SK-N-SH (cell line): Measurements from ENCODE around the gene GOLPH3. TPM values are rescaled to one million over a fixed set of nuclear protein-coding genes. Genes with fewer than 3 reads are reported as not detected.

ENCODE experiments used
- CTCF ChIA-PET: fragments of 300-600, 350-600 bp; formaldehyde crosslinking; extraction: SDS; loops from one replicate; lab custom pipeline; 2021; lab: Yijun Ruan, JAX
- POLR2A ChIA-PET: fragments of 350-600 bp; sonication (Branson Sonifier 250); formaldehyde crosslinking; extraction: SDS; loops from one replicate; lab custom pipeline; 2020; ENCODE audit warnings: antibody characterized with exemption, inconsistent platforms; lab: Yijun Ruan, JAX
- DNase-seq: peaks from one replicate; pipeline ENCODE4 v3.0.0; 2012
- H2AFZ ChIP-seq: fragments of 200-600 bp; sonication (generic); 2 replicates; pipeline ENCODE4 v1.8.1; 2016; ENCODE audit warnings: antibody characterized with exemption, mild to moderate bottlenecking, low read depth
- H3F3A ChIP-seq: fragments of 200-600 bp; sonication (generic); replicated peaks from 2 replicates; pipeline ENCODE3; 2016; ENCODE audit warnings: antibody characterized with exemption, mild to moderate bottlenecking; ENCODE audit not compliant: insufficient read depth
- H3K27ac ChIP-seq, 2 experiments: fragments of 200-500 bp in 1 of 2; fragments of 200-600 bp in 1 of 2; sonication (Bioruptor generic) in 1 of 2; sonication (generic), shearing (Covaris generic) in 1 of 2; 2 replicates each; pipeline versions ENCODE4 v1.5.1 to v1.6.1; 2014 to 2016; ENCODE audit warnings: low read depth in 2 of 2, inconsistent platforms in 1 of 2, low read length in 1 of 2, mild to moderate bottlenecking in 1 of 2, mixed read lengths in 1 of 2
- H3K27me3 ChIP-seq: fragments of 200-600 bp; sonication (generic), shearing (Covaris generic); 2 replicates; pipeline ENCODE4 v1.6.1; 2016; ENCODE audit warnings: mixed run types; ENCODE audit not compliant: insufficient read depth
- H3K36me3 ChIP-seq, 2 experiments: fragments of 200-500 bp in 1 of 2; fragments of 200-600 bp in 1 of 2; sonication (Bioruptor generic) in 1 of 2; sonication (generic) in 1 of 2; replicated peaks in 1 of 2; 2 replicates each; pipeline versions ENCODE3 to v1.5.1; 2014 to 2016; ENCODE audit warnings: low read length in 1 of 2, mild to moderate bottlenecking in 1 of 2; ENCODE audit not compliant: insufficient read depth in 2 of 2, control insufficient read depth in 1 of 2
- H3K4me1 ChIP-seq, 2 experiments: fragments of 200-500 bp in 1 of 2; fragments of 200-600 bp in 1 of 2; sonication (Bioruptor generic) in 1 of 2; sonication (generic), shearing (Covaris generic) in 1 of 2; 2 replicates each; pipeline versions ENCODE4 v1.5.1 to v1.6.1; 2014 to 2016; ENCODE audit warnings: low read depth in 1 of 2, low read length in 1 of 2, mixed run types in 1 of 2; ENCODE audit not compliant: insufficient read depth in 2 of 2, control insufficient read depth in 1 of 2
- H3K4me2 ChIP-seq: fragments of 200-600 bp; sonication (generic), shearing (Covaris generic); 2 replicates; pipeline ENCODE4 v1.6.1; 2017; ENCODE audit warnings: mixed run types
- H3K4me3 ChIP-seq, 2 experiments: fragments of 200-500 bp in 1 of 2; fragments of 200-600 bp in 1 of 2; sonication (Bioruptor generic) in 1 of 2; sonication (generic), shearing (Covaris generic) in 1 of 2; 2 replicates each; pipeline versions ENCODE4 v1.5.1 to v1.8.1; 2014 to 2016; ENCODE audit warnings: low read depth in 2 of 2, inconsistent platforms in 1 of 2, low read length in 1 of 2, mild to moderate bottlenecking in 1 of 2, mixed read lengths in 1 of 2, moderate library complexity in 1 of 2
- H3K79me2 ChIP-seq: fragments of 200-600 bp; sonication (generic); 2 replicates; pipeline ENCODE4 v1.8.1; 2017; ENCODE audit warnings: mild to moderate bottlenecking; ENCODE audit not compliant: insufficient read depth
- H3K9ac ChIP-seq: fragments of 200-600 bp; sonication (generic); 2 replicates; pipeline ENCODE4 v1.6.1; 2017; ENCODE audit warnings: mixed run types
- H3K9me2 ChIP-seq: fragments of 200-600 bp; sonication (generic); 2 replicates; pipeline ENCODE4 v1.6.1; 2017; ENCODE audit warnings: mixed run types
- H3K9me3 ChIP-seq: fragments of 200-600 bp; sonication (generic); 2 replicates; pipeline ENCODE4 v1.6.1; 2017; ENCODE audit warnings: mixed run types, mild to moderate bottlenecking, moderate library complexity
- H4K20me1 ChIP-seq: fragments of 200-600 bp; sonication (generic); 2 replicates; pipeline ENCODE4 v1.6.1; 2017; ENCODE audit warnings: mild to moderate bottlenecking, mixed run types; ENCODE audit not compliant: insufficient read depth
- CHD2 ChIP-seq: fragments of 150-350 bp; IDR thresholded peaks from 2 replicates; pipeline ENCODE4 v1.6.1; 2018; ENCODE audit warnings: low read length; ENCODE audit not compliant: partially characterized antibody
- EZH2phosphoT487 ChIP-seq: fragments of 200-600 bp; sonication (generic); IDR thresholded peaks from 2 replicates; pipeline ENCODE4 v1.6.1; 2017; ENCODE audit warnings: low read depth, mixed run types, mild to moderate bottlenecking, antibody characterized with exemption, moderate library complexity, borderline replicate concordance
- FOSL2 ChIP-seq: IDR thresholded peaks from 2 replicates; pipeline ENCODE4 v1.4.0; 2012; ENCODE audit warnings: low read depth, mild to moderate bottlenecking, moderate library complexity, borderline replicate concordance
- FOXJ3 ChIP-seq: sonication (generic); formaldehyde crosslinking; IDR thresholded peaks from 2 replicates; pipeline ENCODE4 v1.5.1; 2020; ENCODE audit warnings: mild to moderate bottlenecking, missing genetic modification reagents
- FOXM1 ChIP-seq: IDR thresholded peaks from 2 replicates; pipeline ENCODE4 v1.4.0; 2012; ENCODE audit warnings: low read depth, mild to moderate bottlenecking
- GABPA ChIP-seq: IDR thresholded peaks from 2 replicates; pipeline ENCODE4 v1.4.0; 2012; ENCODE audit warnings: low read depth, mild to moderate bottlenecking
- GATA2 ChIP-seq: sonication (generic); formaldehyde crosslinking; IDR thresholded peaks from 2 replicates; pipeline ENCODE4 v1.5.0; 2020; ENCODE audit warnings: mild to moderate bottlenecking, missing genetic modification reagents
- JUND ChIP-seq: IDR thresholded peaks from 2 replicates; pipeline ENCODE4 v1.4.0; 2012
- MEF2A ChIP-seq: IDR thresholded peaks from 2 replicates; pipeline ENCODE4 v1.4.0; 2012; ENCODE audit warnings: low read depth, borderline replicate concordance
- MXI1 ChIP-seq: IDR thresholded peaks from 2 replicates; pipeline ENCODE4 v1.6.1; 2012; ENCODE audit warnings: mild to moderate bottlenecking, low read depth, low read length, improper control_type of control experiment
- NFIC ChIP-seq: IDR thresholded peaks from 2 replicates; pipeline ENCODE4 v1.4.0; 2012; ENCODE audit warnings: borderline replicate concordance
- NRF1 ChIP-seq: IDR thresholded peaks from 2 replicates; pipeline ENCODE4 v1.6.1; 2012; ENCODE audit warnings: low read depth, mild to moderate bottlenecking, low read length
- PBX3 ChIP-seq: IDR thresholded peaks from 2 replicates; pipeline ENCODE4; 2012
- POLR2AphosphoS5 ChIP-seq: IDR thresholded peaks from 2 replicates; pipeline ENCODE4 v1.6.1; 2012; ENCODE audit warnings: low read depth, low read length
- RCOR1 ChIP-seq: fragments of 150-350 bp; IDR thresholded peaks from 2 replicates; pipeline ENCODE4 v1.6.1; 2017; ENCODE audit warnings: antibody characterized with exemption, low read length
- REST ChIP-seq: IDR thresholded peaks from 2 replicates; pipeline ENCODE4 v1.6.1; 2012; ENCODE audit warnings: mild to moderate bottlenecking, low read depth, low read length, moderate library complexity
- RXRA ChIP-seq: IDR thresholded peaks from 2 replicates; pipeline ENCODE4 v1.4.0; 2012; ENCODE audit warnings: low read depth, mild to moderate bottlenecking, borderline replicate concordance
- SIN3A ChIP-seq: IDR thresholded peaks from 2 replicates; pipeline ENCODE4 v1.6.1; 2012; ENCODE audit warnings: low read depth, mild to moderate bottlenecking, low read length, moderate library complexity, borderline replicate concordance
- SMC3 ChIP-seq: IDR thresholded peaks from 2 replicates; pipeline ENCODE4 v1.6.1; 2012; ENCODE audit warnings: low read depth, low read length, improper control_type of control experiment
- TCF12 ChIP-seq: IDR thresholded peaks from 2 replicates; pipeline ENCODE4 v1.4.0; 2012
- TEAD4 ChIP-seq: IDR thresholded peaks from 2 replicates; pipeline ENCODE4 v1.4.0; 2012; ENCODE audit warnings: mild to moderate bottlenecking, borderline replicate concordance; ENCODE audit not compliant: insufficient read depth
- USF2 ChIP-seq: fragments of 150-350 bp; IDR thresholded peaks from 2 replicates; pipeline ENCODE4 v1.6.1; 2017; ENCODE audit warnings: antibody characterized with exemption, low read length, low read depth, borderline replicate concordance
- YY1 ChIP-seq: IDR thresholded peaks from 2 replicates; pipeline ENCODE4 v1.4.0; 2012; ENCODE audit warnings: low read depth, mild to moderate bottlenecking
- WGBS: methylation state at CpG from one replicate; pipeline ENCODE4 v1.1.6; 2017; ENCODE audit warnings: low lambda C conversion rate; 5-methylcytosine and 5-hydroxymethylcytosine counted together
- polyA plus RNA-seq, 3 experiments: library from polyadenylated mRNA; depleted of rRNA; stranded (reverse); fragments of >200 nt; gene quantifications; 2 replicates each; pipeline ENCODE4 v1.2.3, GENCODE V29; 2012

GOLPH3 gene
- polyA plus RNA-seq, 1 of the 3 experiments (the other 2 are of a cell fraction): 25.5 TPM

- no peaks in the 10 kb centered on the region for H3K9me2 ChIP-seq
- H3K79me2 ChIP-seq: peaks cover 96% of the 10 kb centered on the region
- no peak overlapping the region for H3K9ac ChIP-seq
- peaks cover 15% of the 10 kb centered on the region for H3F3A ChIP-seq
- H3K4me2 ChIP-seq: no peak overlapping the region
- peaks cover 58 to 59% of the 10 kb centered on the region in 2 experiments for H3K36me3 ChIP-seq
- POLR2A ChIA-PET: no interaction called here
- H2AFZ ChIP-seq: no peak overlapping the region
- no peaks in the 10 kb centered on the region for H3K27me3 ChIP-seq
- no peak for DNase-seq
- H3K4me1 ChIP-seq: peaks cover 0 to 20% of the 10 kb centered on the region in 2 experiments; a peak in 2 of 4 replicates
- 97% methylated on average over 3 of the region's 3 CpGs for WGBS
- H3K4me3 ChIP-seq: no peak overlapping the region
- TF ChIP-seq FOSL2: no peak
- no peak for TF ChIP-seq PBX3
- TF ChIP-seq TCF12: no peak
- no peak for TF ChIP-seq JUND
- TF ChIP-seq FOXJ3 (CRISPR knock-in tag): no peak
- TF ChIP-seq MEF2A: no peak
- TF ChIP-seq POLR2AphosphoS5: no peak
- no peak for TF ChIP-seq FOXM1
- no peak for TF ChIP-seq RXRA
- no peak for TF ChIP-seq SIN3A
- TF ChIP-seq YY1: no peak
- TF ChIP-seq NRF1: no peak
- no peak for TF ChIP-seq MXI1
- TF ChIP-seq, all 33 proteins: peak for 0
- CTCF ChIA-PET: interaction anchor here (1.1 to 1.6 kb wide), 4 partner anchors 10 to 302 kb away, joined by 3 to 6 read pairs (median 4); no protein-coding TSS in a partner anchor
- H4K20me1 ChIP-seq: peaks cover 39% of the 10 kb centered on the region
- no peak overlapping the region for H3K27ac ChIP-seq
- H3K9me3 ChIP-seq: no peaks in the 10 kb centered on the region
Measured at GRCh38 chr5:32127711-32128110, 46.4 kb downstream of the GOLPH3 start.

- Histone ChIP-seq H3K27ac (no peak overlapping the region), H3K79me2 (peaks cover 99% of the 10 kb centered on the region), H3K9ac (no peak overlapping the region), H3K4me1 (peaks cover 0 to 20% of the 10 kb centered on the region in 2 experiments; a peak in 2 of 4 replicates), H3K4me3 (no peak overlapping the region), H3K9me2 (no peaks in the 10 kb centered on the region), H3K9me3 (no peaks in the 10 kb centered on the region), H2AFZ (no peak overlapping the region), H3K36me3 (peaks cover 61 to 67% of the 10 kb centered on the region in 2 experiments), H3F3A (peaks cover 12% of the 10 kb centered on the region), H3K4me2 (no peak overlapping the region), H3K27me3 (no peaks in the 10 kb centered on the region), H4K20me1 (peaks cover 36% of the 10 kb centered on the region)
- DNase-seq: no peak
- POLR2A ChIA-PET: no interaction called here
- 75% methylated on average over 1 of the region's 1 CpG for WGBS
- CTCF ChIA-PET: interaction anchor here (0.6 to 1.6 kb wide), 5 partner anchors 11 to 301 kb away, joined by 3 to 6 read pairs (median 4); no protein-coding TSS in a partner anchor
- no peak for TF ChIP-seq CHD2
- TF ChIP-seq FOSL2: no peak
- no peak for TF ChIP-seq EZH2phosphoT487
- no peak for TF ChIP-seq SMC3
- TF ChIP-seq POLR2AphosphoS5: no peak
- no peak for TF ChIP-seq TEAD4
- no peak for TF ChIP-seq NFIC
- TF ChIP-seq RCOR1: no peak
- no peak for TF ChIP-seq JUND
- TF ChIP-seq MEF2A: no peak
- no peak for TF ChIP-seq REST
- TF ChIP-seq GABPA: no peak
- TF ChIP-seq USF2: no peak
- TF ChIP-seq NRF1: no peak
- TF ChIP-seq GATA2: no peak
- no peak for TF ChIP-seq FOXM1
Measured at GRCh38 chr5:32126691-32127090, 47.4 kb downstream of the GOLPH3 start.
